Measurements from ENCODE around the gene PC. TPM values are rescaled to one million over a fixed set of nuclear protein-coding genes. Genes with fewer than 3 reads are reported as not detected.
A peak's percentile ranks its signal among the peaks of the same experiment; 100 is the strongest.

PC gene
- total and polyA plus RNA-seq, 9 of the 15 experiments (the other 6 are each of a cell fraction or from before 2014, with no cell fraction given), result 0.94 to 38.0 (median 8.7) TPM

DNA sequence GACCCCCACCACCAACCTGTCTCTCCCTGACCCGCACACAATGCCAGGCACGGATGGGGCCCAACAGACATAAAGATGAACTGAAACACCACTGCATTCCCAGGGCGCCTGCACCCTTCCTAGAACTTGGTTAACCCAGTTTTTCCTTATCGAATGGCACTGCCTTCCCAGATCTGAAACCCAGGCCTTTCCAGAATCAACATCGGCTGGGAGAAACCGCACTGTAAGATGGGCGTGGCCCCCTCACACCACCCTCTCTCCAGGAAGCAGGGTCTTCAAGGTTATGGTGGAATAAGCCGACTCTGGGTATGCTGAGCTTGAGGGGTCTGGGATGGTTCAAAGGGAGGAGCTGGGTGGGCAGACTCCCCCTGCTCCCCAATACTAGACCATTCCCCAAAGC, 78.2 kb downstream of the PC start:
- in situ Hi-C loops (cut with MboI), result no loop called here
- no TSS peak for BruUV-seq (replicated peaks)
- no peak for DNase-seq (ENCODE audit: extremely low read depth in 1 of 4, low spot score in 3 of 4)
- ChIA-PET POLR2A (interaction anchor here (0.5 kb wide), 1 partner anchor 663 kb away, joined by 3 read pairs; no protein-coding TSS in a partner anchor), CTCF (ENCODE audit: low intra/inter-chr PET ratio) (interaction anchor here (1.4 kb wide), 1 partner anchor 185 kb away, joined by 3 read pairs; no protein-coding TSS in a partner anchor)
- Histone ChIP-seq H3K9me3 (replicated peaks; ENCODE audit: control insufficient read depth, insufficient read depth, low read depth, low read length) (no peaks in the 10 kb centered on the region), H3K9me1 (ENCODE audit: control insufficient read depth, insufficient read depth, low read length) (no peaks in the 10 kb centered on the region), H4K20me1 (replicated peaks; ENCODE audit: control insufficient read depth, insufficient read depth, low read length) (0 out of 2 replicates have a peak, but pooled peaks cover 3% of the 10 kb centered on the region), H3K4me1 (replicated peaks in 1 of 2; ENCODE audit: control insufficient read depth in 2 of 2, insufficient read depth in 2 of 2, low read length in 2 of 2) (peaks cover 10 to 54% of the 10 kb centered on the region in 2 experiments; a peak in 4 of 5 replicates), H3K27me3 (ENCODE audit: control insufficient read depth in 2 of 2, insufficient read depth in 2 of 2, low read length in 2 of 2) (no peaks in the 10 kb centered on the region), H3K4me2 (ENCODE audit: insufficient read depth, low read length) (no peak overlapping the region; the same call in 1 of the 2 replicates), H2AFZ (ENCODE audit: low read depth, low read length) (no peak overlapping the region), H3K79me2 (ENCODE audit: control insufficient read depth, insufficient read depth, low read length) (no peaks in the 10 kb centered on the region), H3K36me3 (ENCODE audit: control insufficient read depth, insufficient read depth, low read length) (no peaks in the 10 kb centered on the region), H3K4me3 (no peak overlapping the region), H3K9ac (ENCODE audit: insufficient read depth in 1 of 2, low read depth in 2 of 2, low read length in 2 of 2) (peak overlapping the region in 1 of 2 experiments; percentile 87; a peak in 2 of 4 replicates), H3K27ac (ENCODE audit: extremely low read depth, low read depth, low read length) (no peak overlapping the region)
- 56% methylated on average over 8 of the region's 8 CpGs for WGBS (ENCODE audit: insufficient coverage, low coverage, missing lambda C conversion rate)
- no peak for FAIRE-seq
- intact Hi-C loops (cut with micrococcal nuclease), result no loop called here
- TF ChIP-seq CBFA2T3 (IDR thresholded peaks at IDR 0.05), result no peak
- TF ChIP-seq ZNF766 (CRISPR knock-in tag; conservative IDR thresholded peaks at IDR 0.05), result 0 out of 2 replicates have a peak, but pooled peaks have one; percentile 19
- no peak for ATAC-seq

DNA sequence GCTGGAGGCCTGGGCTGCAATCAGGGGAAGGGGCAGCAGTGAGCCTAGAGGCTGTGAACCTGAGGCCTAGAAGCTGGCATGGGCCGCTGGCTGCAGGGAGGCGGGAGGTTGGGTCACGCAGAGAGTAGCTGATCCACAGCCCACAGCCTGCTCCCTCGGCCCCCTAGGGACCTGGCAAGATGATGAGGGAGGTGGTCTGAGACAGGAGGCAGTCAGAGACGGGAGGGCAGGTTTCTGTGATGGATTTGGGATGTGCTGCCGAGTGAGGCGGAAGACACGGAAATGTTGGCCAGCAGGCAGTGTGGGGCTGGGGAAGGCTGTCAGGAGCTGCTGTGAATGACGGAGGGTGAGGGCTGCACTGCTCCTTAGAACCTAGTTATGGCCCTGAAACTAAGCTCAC, 78.6 kb downstream of the PC start:
- H4K20me1 ChIP-seq (replicated peaks; ENCODE audit: control insufficient read depth, insufficient read depth, low read length), result 0 out of 2 replicates have a peak, but pooled peaks cover 3% of the 10 kb centered on the region
- no peak overlapping the region for H3K27ac ChIP-seq (ENCODE audit: extremely low read depth, low read depth, low read length)
- in situ Hi-C loops (cut with MboI), result no loop called here
- no peak for DNase-seq (ENCODE audit: extremely low read depth in 1 of 4, low spot score in 3 of 4)
- no TSS peak for BruUV-seq (replicated peaks)
- no peak overlapping the region for H2AFZ ChIP-seq (ENCODE audit: low read depth, low read length)
- H3K9me3 ChIP-seq (replicated peaks; ENCODE audit: control insufficient read depth, insufficient read depth, low read depth, low read length), result no peaks in the 10 kb centered on the region
- intact Hi-C loops (cut with micrococcal nuclease), result no loop called here
- H3K9me1 ChIP-seq (ENCODE audit: control insufficient read depth, insufficient read depth, low read length), result no peaks in the 10 kb centered on the region
- peaks cover 10 to 54% of the 10 kb centered on the region in 2 experiments; a peak in 4 of 5 replicates for H3K4me1 ChIP-seq (replicated peaks in 1 of 2; ENCODE audit: control insufficient read depth in 2 of 2, insufficient read depth in 2 of 2, low read length in 2 of 2)
- H3K36me3 ChIP-seq (ENCODE audit: control insufficient read depth, insufficient read depth, low read length), result no peaks in the 10 kb centered on the region
- ATAC-seq, result no peak
- no peaks in the 10 kb centered on the region for H3K27me3 ChIP-seq (ENCODE audit: control insufficient read depth in 2 of 2, insufficient read depth in 2 of 2, low read length in 2 of 2)
- H3K9ac ChIP-seq (ENCODE audit: insufficient read depth in 1 of 2, low read depth in 2 of 2, low read length in 2 of 2), result peak overlapping the region in 1 of 2 experiments; percentile 87; a peak in 2 of 4 replicates
- no peak for FAIRE-seq
- whole genome bisulfite sequencing (ENCODE audit: insufficient coverage, low coverage, missing lambda C conversion rate), result 88% methylated on average over 9 of the region's 9 CpGs
- POLR2A ChIA-PET, result interaction anchor here (0.5 to 1.1 kb wide), 3 partner anchors 14 to 664 kb away, joined by 3 read pairs; partner anchors contain the start of gene RBM4B
- no peak overlapping the region; the same call in 1 of the 2 replicates for H3K4me2 ChIP-seq (ENCODE audit: insufficient read depth, low read length)
- CTCF ChIA-PET (ENCODE audit: low intra/inter-chr PET ratio), result no interaction called here
- H3K4me3 ChIP-seq, result no peak overlapping the region
- no peaks in the 10 kb centered on the region for H3K79me2 ChIP-seq (ENCODE audit: control insufficient read depth, insufficient read depth, low read length)
- TF ChIP-seq TCF7 (IDR thresholded peaks at IDR 0.05; ENCODE audit: borderline replicate concordance) (no peak), RBM17 (IDR thresholded peaks at IDR 0.05; ENCODE audit: borderline replicate concordance, low read depth, low read length) (no peak), BRCA1 (IDR thresholded peaks at IDR 0.05) (no peak), BRCA1 (CRISPR knock-in tag; IDR thresholded peaks at IDR 0.05) (no peak), SNRNP70 (optimal IDR thresholded peaks at IDR 0.05; ENCODE audit: low read depth, low read length) (no peak), ZFP30 (CRISPR knock-in tag; IDR thresholded peaks at IDR 0.05; ENCODE audit: borderline replicate concordance) (no peak), CSDE1 (IDR thresholded peaks at IDR 0.05) (no peak), RUNX1 (IDR thresholded peaks at IDR 0.05; ENCODE audit: low read depth) (no peak), ZBTB11 (CRISPR knock-in tag; IDR thresholded peaks at IDR 0.05) (no peak), FOXP1 (CRISPR knock-in tag; IDR thresholded peaks at IDR 0.05) (no peak)
